Measurements from ENCODE around the gene NPAS3.

- no peak for TF ChIP-seq CTCF (IDR thresholded peaks at IDR 0.05)
- no peak for TF ChIP-seq POLR2AphosphoS5 (IDR thresholded peaks at IDR 0.05)
- no peak for TF ChIP-seq POLR2A (IDR thresholded peaks at IDR 0.05)
- TF ChIP-seq EP300 (IDR thresholded peaks at IDR 0.05), result no peak
Observed at GRCh38 chr14:33188880-33189279, 250.2 kb downstream of the NPAS3 start.
